DND-41 (cell line): ENCODE data around the gene TMED1.

Source experiments
- ATAC-seq: fragments of 200-7000 bp; cut with Tn5 transposase; 3 replicates; pipeline ENCODE4 v1.9.1; 2021; ENCODE audit warnings: low read depth; ENCODE audit not compliant: insufficient read depth
- DNase-seq: peaks from one replicate; pipeline ENCODE4 v3.0.0-alpha.2; 2020
- H2AFZ ChIP-seq: 2 replicates; pipeline ENCODE4 v1.6.0; 2012; ENCODE audit warnings: low read depth, low read length
- H3K27ac ChIP-seq: 2 replicates; pipeline ENCODE4 v1.5.1; 2012; ENCODE audit warnings: low read length, inconsistent platforms
- H3K27me3 ChIP-seq: fragments of 200-600 bp; sonication (generic); 2 replicates; pipeline ENCODE4 v1.6.0; 2012; ENCODE audit warnings: low read length, mild to moderate bottlenecking, inconsistent platforms; ENCODE audit not compliant: insufficient read depth, poor library complexity
- H3K36me3 ChIP-seq: 2 replicates; pipeline ENCODE4 v1.5.1; 2012; ENCODE audit warnings: low read length, inconsistent platforms; ENCODE audit not compliant: insufficient read depth
- H3K4me1 ChIP-seq: 2 replicates; pipeline ENCODE4 v1.5.1; 2012; ENCODE audit warnings: mild to moderate bottlenecking, low read length; ENCODE audit not compliant: insufficient read depth
- H3K4me2 ChIP-seq: 2 replicates; pipeline ENCODE4 v1.6.0; 2012; ENCODE audit warnings: mild to moderate bottlenecking, moderate library complexity, low read length, inconsistent platforms; ENCODE audit not compliant: insufficient read depth
- H3K4me3 ChIP-seq, 2 experiments: fragments of 200-600 bp in 1 of 2; shearing (Covaris generic) in 1 of 2; 2 replicates each; pipeline ENCODE4 v1.5.1; 2012 to 2016; ENCODE audit warnings: inconsistent platforms in 2 of 2, low read length in 2 of 2, mild to moderate bottlenecking in 2 of 2, low read depth in 1 of 2, moderate library complexity in 1 of 2
- H3K79me2 ChIP-seq: 2 replicates; pipeline ENCODE4 v1.6.0; 2012; ENCODE audit warnings: low read length, inconsistent platforms; ENCODE audit not compliant: insufficient read depth
- H3K9ac ChIP-seq: 2 replicates; pipeline ENCODE4 v1.6.0; 2012; ENCODE audit warnings: low read depth, mild to moderate bottlenecking, inconsistent platforms, low read length, moderate library complexity
- H3K9me3 ChIP-seq: 2 replicates; pipeline ENCODE4 v1.5.1; 2012; ENCODE audit warnings: low read length, moderate library complexity, mild to moderate bottlenecking, inconsistent platforms; ENCODE audit not compliant: insufficient read depth, severe bottlenecking
- H4K20me1 ChIP-seq: 2 replicates; pipeline ENCODE4 v1.6.0; 2012; ENCODE audit warnings: low read length; ENCODE audit not compliant: insufficient read depth
- CTCF ChIP-seq: IDR thresholded peaks from 2 replicates; pipeline ENCODE4 v1.5.1; 2012; ENCODE audit warnings: borderline replicate concordance, low read length, moderate library complexity, mild to moderate bottlenecking; ENCODE audit not compliant: poor library complexity, severe bottlenecking; ENCODE audit errors: extremely low read depth
- EZH2 ChIP-seq: IDR thresholded peaks from 3 replicates; pipeline ENCODE4 v1.6.1; 2012; ENCODE audit warnings: borderline replicate concordance, low read depth, mild to moderate bottlenecking, moderate library complexity, low read length, inconsistent platforms; ENCODE audit not compliant: severe bottlenecking

The TMED1 gene

GRCh38 chr19:10863107-10863717 is 27.2 kb upstream of the TMED1 start:
- Histone ChIP-seq H3K27ac (no peak overlapping the region), H3K36me3 (no peaks in the 10 kb centered on the region), H3K9ac (no peak overlapping the region), H3K4me1 (peaks cover 10% of the 10 kb centered on the region), H4K20me1 (no peaks in the 10 kb centered on the region), H3K4me3 (no peak overlapping the region), H3K4me2 (no peak overlapping the region), H2AFZ (peak overlapping the region; percentile 87), H3K9me3 (no peaks in the 10 kb centered on the region), H3K27me3 (no peaks in the 10 kb centered on the region), H3K79me2 (no peaks in the 10 kb centered on the region)
- TF ChIP-seq EZH2 (no peak), CTCF (no peak)
- DNase-seq (no peak), ATAC-seq (no peak)

- Histone ChIP-seq H4K20me1 (no peaks in the 10 kb centered on the region), H2AFZ (peak overlapping the region; percentile 52), H3K36me3 (no peaks in the 10 kb centered on the region), H3K27ac (no peak overlapping the region), H3K79me2 (no peaks in the 10 kb centered on the region), H3K4me1 (peaks cover 10% of the 10 kb centered on the region), H3K4me2 (no peak overlapping the region), H3K9me3 (no peaks in the 10 kb centered on the region), H3K9ac (no peak overlapping the region), H3K27me3 (no peaks in the 10 kb centered on the region), H3K4me3 (no peak overlapping the region)
- TF ChIP-seq EZH2 (no peak), CTCF (no peak)
- ATAC-seq (no peak), DNase-seq (no peak)
These were observed 26.6 kb upstream of the TMED1 start for GRCh38 chr19:10862561-10863106.

GRCh38 chr19:10861103-10861651 is 25.2 kb upstream of the TMED1 start:
- Histone ChIP-seq H3K27me3 (no peaks in the 10 kb centered on the region), H3K4me3 (no peak overlapping the region), H3K27ac (no peak overlapping the region), H3K4me2 (no peak overlapping the region), H3K36me3 (no peaks in the 10 kb centered on the region), H4K20me1 (no peaks in the 10 kb centered on the region), H3K9me3 (no peaks in the 10 kb centered on the region), H3K79me2 (no peaks in the 10 kb centered on the region), H2AFZ (no peak overlapping the region), H3K9ac (no peak overlapping the region), H3K4me1 (peaks cover 10% of the 10 kb centered on the region)
- peak; percentile 71 for TF ChIP-seq CTCF
- no peak for TF ChIP-seq EZH2
- DNase-seq: peak; percentile 52
- no peak for ATAC-seq
